HCT116 (cell line): Measurements from ENCODE around the gene CFAP46. TPM values are rescaled to one million over a fixed set of nuclear protein-coding genes. Genes with fewer than 3 reads are reported as not detected.

Source experiments
- ATAC-seq: fragments of 200-7000 bp; cut with Tn5 transposase; 2 replicates; pipeline ENCODE4 v1.9.1; 2020; ENCODE audit warnings: mild to moderate bottlenecking, moderate library complexity
- BruUV-seq: library from RNA; stranded (reverse); fragments of 400-500 nt; replicated peaks from 2 replicates; lab custom pipeline; 2021; lab: Mats Ljungman, UMichigan
- CTCF ChIA-PET: fragments of 300-600 bp; sonication (Branson Sonifier 250); formaldehyde crosslinking; loops from one replicate; lab custom pipeline; 2021; ENCODE audit warnings: antibody characterized with exemption; lab: Charles Lee
- POLR2A ChIA-PET: fragments of 300-600, 350-600 bp; sonication (Branson Sonifier 250); formaldehyde crosslinking; loops from one replicate; lab custom pipeline; 2021; ENCODE audit warnings: antibody characterized with exemption; lab: Charles Lee
- RAD21 ChIA-PET, 2 experiments: fragments of 300-600 bp; sonication (Branson Sonifier 250); formaldehyde crosslinking; loops; one replicate each; lab custom pipeline; 2023; ENCODE audit warnings: low total read pairs in 2 of 2; ENCODE audit not compliant: uncharacterized antibody in 2 of 2, unreplicated experiment in 2 of 2, low non-redundant PET in 1 of 2; lab: Charles Lee
- DNase-seq: peaks from one replicate; pipeline ENCODE4 v3.0.0-alpha.2; 2010; ENCODE audit warnings: low read depth, low spot score
- H2AFZ ChIP-seq: fragments of 200-600 bp; shearing (Covaris generic), sonication (generic); 2 replicates; pipeline ENCODE4 v1.6.1; 2017; ENCODE audit warnings: low read depth, mixed run types, mixed read lengths, antibody characterized with exemption, low read length; ENCODE audit not compliant: poor library complexity, severe bottlenecking
- H3K27ac ChIP-seq: 2 replicates; pipeline ENCODE4 v1.5.1; 2012; ENCODE audit warnings: low read depth, low read length
- H3K27me3 ChIP-seq: fragments of 200-600 bp; sonication (generic); 2 replicates; pipeline ENCODE4 v1.6.1; 2016; ENCODE audit warnings: mixed run types, low read length, mixed read lengths; ENCODE audit not compliant: insufficient read depth
- H3K36me3 ChIP-seq, 2 experiments: fragments of 200-500 bp in 1 of 2; fragments of 200-600 bp in 1 of 2; sonication (Bioruptor generic) in 1 of 2; sonication (generic) in 1 of 2; 2 replicates each; pipeline versions ENCODE4 v1.5.1 to v1.6.1; 2014 to 2016; ENCODE audit warnings: low read length in 2 of 2, inconsistent platforms in 1 of 2, mixed read lengths in 1 of 2, mixed run types in 1 of 2; ENCODE audit not compliant: insufficient read depth in 2 of 2, control insufficient read depth in 1 of 2
- H3K4me1 ChIP-seq, 2 experiments: fragments of 200-600 bp in 1 of 2; sonication (generic) in 1 of 2; 2 replicates each; pipeline versions ENCODE4 v1.5.1 to v1.6.1; 2012 to 2017; ENCODE audit warnings: low read length in 2 of 2, inconsistent platforms in 1 of 2, mild to moderate bottlenecking in 1 of 2, mixed read lengths in 1 of 2, mixed run types in 1 of 2, moderate library complexity in 1 of 2; ENCODE audit not compliant: insufficient read depth in 2 of 2, control insufficient read depth in 1 of 2
- H3K4me2 ChIP-seq: fragments of 200-600 bp; sonication (generic); 2 replicates; pipeline ENCODE4 v1.6.1; 2017; ENCODE audit warnings: mixed run types, low read length, mixed read lengths
- H3K4me3 ChIP-seq, 2 experiments: fragments of 200-600 bp in 1 of 2; sonication (generic) in 1 of 2; replicated peaks in 1 of 2; 2 replicates each; pipeline ENCODE4 v1.5.1; 2011 to 2016; ENCODE audit warnings: low read length in 2 of 2, control low read depth in 1 of 2, low read depth in 1 of 2, mild to moderate bottlenecking in 1 of 2, mixed read lengths in 1 of 2, mixed run types in 1 of 2
- H3K79me2 ChIP-seq: fragments of 200-600 bp; sonication (generic); 2 replicates; pipeline ENCODE4 v1.6.1; 2017; ENCODE audit warnings: mild to moderate bottlenecking, mixed run types, low read length, moderate library complexity, mixed read lengths; ENCODE audit not compliant: insufficient read depth
- H3K9ac ChIP-seq: fragments of 200-600 bp; sonication (generic); 2 replicates; pipeline ENCODE4 v1.6.1; 2016; ENCODE audit warnings: low read length, mixed read lengths
- H3K9me2 ChIP-seq: fragments of 200-600 bp; sonication (generic), shearing (Covaris generic); 2 replicates; pipeline ENCODE4 v1.6.1; 2017; ENCODE audit warnings: mixed run types, mild to moderate bottlenecking, moderate library complexity; ENCODE audit not compliant: insufficient read depth
- H3K9me3 ChIP-seq, 2 experiments: fragments of 200-500 bp in 1 of 2; fragments of 200-600 bp in 1 of 2; sonication (Bioruptor generic) in 1 of 2; sonication (generic) in 1 of 2; 2 replicates each; pipeline ENCODE4 v1.6.1; 2014 to 2017; ENCODE audit warnings: low read length in 2 of 2, mixed read lengths in 2 of 2, inconsistent platforms in 1 of 2, low read depth in 1 of 2, mild to moderate bottlenecking in 1 of 2, mixed run types in 1 of 2, moderate library complexity in 1 of 2; ENCODE audit not compliant: control insufficient read depth in 1 of 2, insufficient read depth in 1 of 2
- H4K20me1 ChIP-seq: fragments of 200-600 bp; sonication (generic), shearing (Covaris generic); 2 replicates; pipeline ENCODE4 v1.6.1; 2017; ENCODE audit warnings: mixed run types, mild to moderate bottlenecking, moderate library complexity; ENCODE audit not compliant: insufficient read depth
- ATF3 ChIP-seq: IDR thresholded peaks from 2 replicates; pipeline ENCODE4 v1.6.1; 2012
- CEBPB ChIP-seq: IDR thresholded peaks from 2 replicates; pipeline ENCODE4 v1.6.1; 2012; ENCODE audit warnings: low read depth
- CTCF ChIP-seq, 3 experiments: fragments of 200-600 bp in 1 of 3; sonication (generic) in 1 of 3; IDR thresholded peaks in 2 of 3; conservative IDR thresholded peaks in 1 of 3; 2 replicates each; pipeline ENCODE4 v1.5.1; 2012 to 2017; ENCODE audit warnings: low read depth in 2 of 3, low read length in 2 of 3, antibody characterized with exemption in 1 of 3, borderline replicate concordance in 1 of 3, control low read depth in 1 of 3, mild to moderate bottlenecking in 1 of 3, mixed read lengths in 1 of 3, mixed run types in 1 of 3, moderate library complexity in 1 of 3; ENCODE audit not compliant: insufficient read depth in 1 of 3
- ELF1 ChIP-seq: IDR thresholded peaks from 2 replicates; pipeline ENCODE4 v1.6.1; 2012; ENCODE audit warnings: low read depth, borderline replicate concordance
- EZH2 ChIP-seq: fragments of 200-600 bp; sonication (generic); IDR thresholded peaks from 2 replicates; pipeline ENCODE4 v1.6.1; 2017; ENCODE audit warnings: antibody characterized with exemption, mixed run types
- EZH2phosphoT487 ChIP-seq: fragments of 200-600 bp; IDR thresholded peaks from 2 replicates; pipeline ENCODE4 v1.6.1; 2018; ENCODE audit warnings: antibody characterized with exemption, borderline replicate concordance
- FOSL1 ChIP-seq: IDR thresholded peaks from 2 replicates; pipeline ENCODE4 v1.6.1; 2012; ENCODE audit warnings: low read depth
- JUND ChIP-seq: IDR thresholded peaks from 2 replicates; pipeline ENCODE4 v1.6.1; 2012
- MAX ChIP-seq: IDR thresholded peaks from 2 replicates; pipeline ENCODE4 v1.6.1; 2012
- POLR2AphosphoS5 ChIP-seq: IDR thresholded peaks from 2 replicates; pipeline ENCODE4 v1.6.1; 2011; ENCODE audit warnings: mild to moderate bottlenecking, low read depth, low read length, moderate library complexity
- REST ChIP-seq: IDR thresholded peaks from 2 replicates; pipeline ENCODE4 v1.6.1; 2012; ENCODE audit warnings: low read depth
- SRF ChIP-seq: IDR thresholded peaks from 2 replicates; pipeline ENCODE4 v1.6.1; 2012; ENCODE audit warnings: low read depth
- YY1 ChIP-seq: IDR thresholded peaks from 2 replicates; pipeline ENCODE4 v1.6.1; 2011; ENCODE audit warnings: low read length, low read depth, moderate library complexity, mild to moderate bottlenecking; ENCODE audit not compliant: insufficient replicate concordance; ENCODE audit errors: extremely low read depth
- ZFX ChIP-seq: fragments of 450-650 bp; IDR thresholded peaks from 2 replicates; pipeline ENCODE4 v1.6.1; 2017
- ZNF274 ChIP-seq: fragments of 200-500 bp; sonication (Bioruptor generic); IDR thresholded peaks from 2 replicates; pipeline ENCODE4 v1.6.1; 2014; ENCODE audit warnings: mild to moderate bottlenecking, low read depth, low read length, inconsistent platforms
- intact Hi-C: fragments of 100-400 bp; cut with micrococcal nuclease; formaldehyde crosslinking; loops from 2 replicates; pipeline ENCODE4 v1.10.0; 2022
- total RNA-seq: library from RNA; stranded (reverse); gene quantifications from one replicate; pipeline ENCODE4 v1.2.1, GENCODE V29; 2021; ENCODE audit not compliant: unreplicated experiment

Gene CFAP46
- total RNA-seq, 1 experiment from 2014 or later, result 1.4 TPM

GRCh38 chr10:132986576-132986975 lies 44.2 kb upstream of the CFAP46 start:
- BruUV-seq, result no TSS peak
- intact Hi-C loops, result no loop called here

More at GRCh38 chr10:132986576-132986975, 44.2 kb upstream of the CFAP46 start:
- ChIA-PET RAD21 (no interaction called here), CTCF (no interaction called here), POLR2A (no interaction called here)
- H2AFZ ChIP-seq, result no peak overlapping the region
- H3K79me2 ChIP-seq, result no peaks in the 10 kb centered on the region
- DNase-seq, result no peak
- no peaks in the 10 kb centered on the region for H3K9me2 ChIP-seq
- no peak overlapping the region for H3K4me2 ChIP-seq
- H3K4me1 ChIP-seq, result no peaks in the 10 kb centered on the region
- TF ChIP-seq POLR2AphosphoS5, result no peak
- TF ChIP-seq REST, result no peak
- TF ChIP-seq CEBPB, result no peak
- TF ChIP-seq ZNF274, result no peak
- no peak for TF ChIP-seq EZH2phosphoT487
- no peak for TF ChIP-seq ATF3
- no peak for TF ChIP-seq ZFX
- no peak for TF ChIP-seq JUND
- TF ChIP-seq CTCF (IDR thresholded peaks at IDR 0.05 in 2 of 3, conservative IDR thresholded peaks at IDR 0.05 in 1 of 3; ENCODE audit: borderline replicate concordance in 1 of 3, insufficient read depth in 1 of 3, low read depth in 2 of 3, low read length in 2 of 3), result no peak
- no peak for TF ChIP-seq ELF1
- no peak for TF ChIP-seq FOSL1
- TF ChIP-seq YY1, result no peak
- no peak for TF ChIP-seq MAX
- TF ChIP-seq EZH2, result no peak
- no peak for TF ChIP-seq SRF
- no peaks in the 10 kb centered on the region for H3K36me3 ChIP-seq
- ATAC-seq, result no peak
- H3K27ac ChIP-seq, result no peak overlapping the region
- H3K9me3 ChIP-seq, result no peaks in the 10 kb centered on the region
- no peaks in the 10 kb centered on the region for H3K27me3 ChIP-seq
- no peak overlapping the region for H3K9ac ChIP-seq
- no peaks in the 10 kb centered on the region for H4K20me1 ChIP-seq
- no peak overlapping the region for H3K4me3 ChIP-seq
